ENCODE measurements around the gene C2orf49.

Gene C2orf49

DNA sequence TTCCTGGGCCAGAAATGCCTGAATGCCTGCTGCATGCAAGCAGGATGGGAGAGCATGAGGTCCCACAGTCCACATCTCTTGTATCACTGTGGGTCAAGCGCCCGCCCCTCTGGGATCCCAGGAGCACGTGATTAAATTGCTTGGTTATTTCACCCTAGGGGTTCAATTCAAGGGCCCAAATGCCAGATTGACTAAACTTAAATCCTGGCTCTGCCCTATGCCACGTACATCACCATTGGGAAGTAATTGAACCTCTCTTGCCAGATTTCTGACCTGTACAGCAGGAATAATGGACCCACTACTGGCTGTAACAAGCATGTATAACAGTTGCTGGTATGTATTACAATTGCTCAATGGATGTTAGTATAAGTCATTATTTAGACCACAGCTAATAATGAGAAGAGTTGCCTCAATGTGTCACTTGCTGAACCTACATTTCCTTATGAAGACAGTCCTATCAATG is 41.6 kb downstream of the C2orf49 start:
- TF ChIP-seq GATA3 (IDR thresholded peaks at IDR 0.05; ENCODE audit: low read depth, low read length) (no peak), GATA2 (IDR thresholded peaks at IDR 0.05; ENCODE audit: low read depth, low read length) (no peak)

DNA sequence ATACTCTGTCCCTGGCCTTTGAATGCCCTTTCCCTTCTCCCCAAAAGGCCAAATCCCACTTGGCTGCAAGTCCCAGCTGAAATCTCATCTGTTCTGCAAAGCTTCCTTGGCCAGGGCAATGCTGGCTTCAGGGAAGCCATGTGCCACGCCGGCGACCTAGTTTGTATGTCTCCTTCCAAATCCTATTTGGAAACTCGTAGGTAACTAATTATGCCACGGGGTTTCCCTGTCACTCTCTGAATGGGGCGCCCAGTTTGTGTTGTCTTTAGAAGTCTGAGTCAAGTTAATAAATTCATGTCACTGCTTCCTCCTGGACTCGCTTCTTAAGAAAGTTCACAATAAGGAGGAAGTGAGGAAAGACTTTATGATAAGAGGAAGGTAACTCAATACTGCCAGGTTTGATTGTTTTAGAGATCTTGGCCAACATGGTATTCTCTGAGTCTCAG is 42.4 kb downstream of the C2orf49 start:
- TF ChIP-seq GATA2 (IDR thresholded peaks at IDR 0.05; ENCODE audit: low read depth, low read length): no peak
- TF ChIP-seq GATA3 (IDR thresholded peaks at IDR 0.05; ENCODE audit: low read depth, low read length): no peak

DNA sequence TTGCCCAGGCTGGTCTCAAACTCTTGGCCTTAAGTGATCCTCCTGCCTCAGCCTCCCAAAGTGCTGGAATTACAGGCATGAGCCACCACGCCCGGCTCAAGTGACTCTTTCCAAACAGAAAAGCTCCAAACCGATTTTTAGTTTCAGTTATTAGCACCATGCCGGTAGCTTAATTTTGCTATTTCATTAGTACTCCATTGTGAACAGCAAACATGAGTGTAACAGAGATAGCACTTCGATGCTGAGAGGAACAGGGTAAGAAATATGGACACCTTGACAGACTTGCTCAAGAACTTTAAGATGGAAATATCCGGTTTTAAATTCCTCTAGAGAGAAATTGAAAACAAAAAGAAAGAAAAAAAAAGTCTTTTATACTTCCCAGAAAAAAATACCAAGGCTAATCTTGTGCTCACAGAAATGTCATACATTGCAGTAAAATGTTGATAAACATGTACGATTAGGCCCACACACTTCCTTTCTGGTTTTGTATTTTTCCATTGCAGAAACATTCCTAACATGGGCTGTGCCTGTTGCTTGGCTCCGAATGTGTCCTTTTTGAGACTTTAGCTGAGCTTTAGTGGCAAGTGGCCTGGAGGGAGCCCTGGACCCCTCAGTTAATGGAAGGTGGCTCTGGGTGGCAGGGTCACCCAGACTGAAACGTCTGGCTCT is 43.2 kb downstream of the C2orf49 start:
- TF ChIP-seq GATA2 (IDR thresholded peaks at IDR 0.05; ENCODE audit: low read depth, low read length): no peak
- no peak for TF ChIP-seq GATA3 (IDR thresholded peaks at IDR 0.05; ENCODE audit: low read depth, low read length)

DNA sequence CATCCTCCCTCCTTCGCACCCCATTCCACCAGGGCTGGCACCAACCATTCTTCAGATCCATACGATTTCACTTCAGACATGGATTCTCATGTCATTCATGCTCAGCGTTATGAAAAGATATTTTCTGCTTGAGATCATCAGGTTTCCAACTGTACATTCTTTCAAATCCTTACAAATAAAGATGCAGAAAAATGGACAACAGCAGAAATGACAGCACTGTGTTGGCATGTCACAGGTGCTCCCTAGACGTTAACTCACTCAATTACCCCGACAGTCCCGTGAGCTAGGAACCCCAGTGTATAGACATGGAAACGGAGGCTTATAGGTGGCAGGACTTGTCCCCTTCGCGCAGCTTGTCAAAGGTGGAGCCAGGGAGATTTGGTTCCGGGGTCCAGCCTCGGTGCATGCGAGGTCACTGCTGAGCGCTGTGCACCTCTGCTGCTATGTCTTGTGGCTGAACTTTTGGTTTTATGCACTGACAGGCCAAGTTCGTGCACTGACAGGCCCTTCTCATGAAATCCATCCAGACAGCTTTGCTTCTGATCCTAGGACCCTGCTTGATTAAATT is 43.8 kb downstream of the C2orf49 start:
- TF ChIP-seq GATA2 (IDR thresholded peaks at IDR 0.05; ENCODE audit: low read depth, low read length) (no peak), GATA3 (IDR thresholded peaks at IDR 0.05; ENCODE audit: low read depth, low read length) (no peak)

DNA sequence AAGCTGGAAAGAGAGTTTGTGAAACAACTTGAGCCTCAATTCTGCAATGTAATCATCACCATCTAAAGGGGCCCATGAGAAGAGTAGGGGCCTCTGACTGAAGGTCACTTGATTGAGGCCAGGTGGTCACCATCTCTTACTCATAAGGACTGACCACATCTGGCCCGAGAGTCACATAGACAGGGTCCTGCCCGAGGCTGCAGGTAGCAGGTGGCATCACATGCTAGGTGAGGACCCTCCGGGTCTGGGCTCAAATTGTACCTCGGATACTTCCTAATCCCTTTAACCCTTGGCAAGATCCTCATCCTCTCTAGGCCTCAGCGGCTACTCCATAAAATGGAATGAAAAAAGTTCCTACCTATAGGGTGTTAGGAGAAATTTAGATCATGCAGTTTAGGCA is 44.8 kb downstream of the C2orf49 start:
- TF ChIP-seq GATA3 (IDR thresholded peaks at IDR 0.05; ENCODE audit: low read depth, low read length) (no peak), GATA2 (IDR thresholded peaks at IDR 0.05; ENCODE audit: low read depth, low read length) (no peak)

DNA sequence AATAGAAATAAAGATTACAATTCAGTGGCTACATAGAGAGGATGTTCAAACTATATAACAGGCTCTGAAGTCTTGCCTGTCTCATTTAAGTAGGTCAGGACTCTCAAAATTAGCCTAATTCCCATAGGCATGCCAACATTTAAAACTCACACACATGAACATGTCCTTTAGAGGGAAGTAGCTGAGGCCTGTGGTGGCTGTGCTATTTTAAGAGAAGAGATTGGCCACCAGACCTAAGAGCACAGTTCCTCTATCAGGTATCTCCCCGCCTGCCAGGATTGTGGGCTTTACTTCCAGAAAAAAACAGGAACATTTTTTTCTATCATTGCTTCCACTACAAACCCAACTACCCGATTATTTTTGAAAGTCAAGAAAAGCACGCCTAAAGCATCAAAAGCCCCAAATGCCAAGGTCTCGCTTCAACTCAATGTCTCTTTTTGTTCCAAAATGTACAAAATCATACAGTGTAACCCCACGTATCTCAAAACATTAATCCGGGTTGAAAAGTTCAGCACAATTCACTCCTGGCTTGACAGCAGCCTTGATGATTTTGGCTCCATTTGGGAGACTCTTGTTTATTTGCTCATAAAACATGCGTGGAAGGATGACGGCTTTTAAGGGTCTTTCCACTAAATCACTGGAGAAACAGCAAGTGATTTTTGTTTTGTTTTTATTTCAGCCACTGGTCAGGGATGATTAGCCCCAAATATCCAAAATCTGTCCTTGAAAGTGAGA is 46.3 kb downstream of the C2orf49 start:
- TF ChIP-seq GATA2 (IDR thresholded peaks at IDR 0.05; ENCODE audit: low read depth, low read length): no peak
- TF ChIP-seq GATA3 (IDR thresholded peaks at IDR 0.05; ENCODE audit: low read depth, low read length): no peak

DNA sequence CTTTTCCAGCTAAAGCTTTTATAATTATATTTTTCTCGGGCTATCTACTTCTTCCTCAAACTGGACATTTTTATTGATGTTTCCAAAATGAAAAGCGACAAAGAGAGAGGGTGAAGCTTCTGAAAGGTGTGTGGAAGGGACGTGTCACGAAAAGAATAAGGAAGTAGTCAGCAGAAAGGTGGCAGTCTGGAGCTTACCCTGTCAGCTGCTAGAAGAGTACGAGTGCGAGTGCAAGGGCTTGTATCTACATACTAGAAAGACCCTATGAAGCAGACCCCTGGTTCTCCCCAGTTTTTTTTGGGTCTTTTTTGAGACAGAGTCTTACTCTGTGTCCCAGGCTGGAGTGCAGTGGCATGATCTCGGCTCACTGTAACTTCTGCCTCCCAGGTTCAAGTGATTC is 46.9 kb downstream of the C2orf49 start:
- TF ChIP-seq GATA2 (IDR thresholded peaks at IDR 0.05; ENCODE audit: low read depth, low read length) (no peak), GATA3 (IDR thresholded peaks at IDR 0.05; ENCODE audit: low read depth, low read length) (no peak)

DNA sequence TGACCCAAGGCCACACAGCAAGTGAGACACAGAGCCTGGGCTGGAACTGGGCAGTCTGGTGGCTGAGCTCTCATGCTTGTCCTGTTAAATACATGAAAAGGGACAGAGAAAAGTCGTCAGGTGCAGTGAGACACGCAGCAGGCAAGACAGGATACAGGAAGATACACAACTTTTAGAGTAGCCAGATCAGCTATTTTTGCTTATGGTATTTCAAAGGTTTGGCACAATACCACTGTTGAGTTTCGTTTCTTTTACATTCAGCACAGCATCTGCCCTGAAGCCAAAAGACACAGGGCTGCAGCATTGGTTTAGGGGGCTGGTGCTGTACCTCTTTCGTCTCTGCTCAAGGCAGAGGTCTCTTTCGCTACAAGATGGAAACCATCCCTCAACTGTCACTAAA is 47.5 kb downstream of the C2orf49 start:
- TF ChIP-seq GATA2 (IDR thresholded peaks at IDR 0.05; ENCODE audit: low read depth, low read length): no peak
- no peak for TF ChIP-seq GATA3 (IDR thresholded peaks at IDR 0.05; ENCODE audit: low read depth, low read length)

DNA sequence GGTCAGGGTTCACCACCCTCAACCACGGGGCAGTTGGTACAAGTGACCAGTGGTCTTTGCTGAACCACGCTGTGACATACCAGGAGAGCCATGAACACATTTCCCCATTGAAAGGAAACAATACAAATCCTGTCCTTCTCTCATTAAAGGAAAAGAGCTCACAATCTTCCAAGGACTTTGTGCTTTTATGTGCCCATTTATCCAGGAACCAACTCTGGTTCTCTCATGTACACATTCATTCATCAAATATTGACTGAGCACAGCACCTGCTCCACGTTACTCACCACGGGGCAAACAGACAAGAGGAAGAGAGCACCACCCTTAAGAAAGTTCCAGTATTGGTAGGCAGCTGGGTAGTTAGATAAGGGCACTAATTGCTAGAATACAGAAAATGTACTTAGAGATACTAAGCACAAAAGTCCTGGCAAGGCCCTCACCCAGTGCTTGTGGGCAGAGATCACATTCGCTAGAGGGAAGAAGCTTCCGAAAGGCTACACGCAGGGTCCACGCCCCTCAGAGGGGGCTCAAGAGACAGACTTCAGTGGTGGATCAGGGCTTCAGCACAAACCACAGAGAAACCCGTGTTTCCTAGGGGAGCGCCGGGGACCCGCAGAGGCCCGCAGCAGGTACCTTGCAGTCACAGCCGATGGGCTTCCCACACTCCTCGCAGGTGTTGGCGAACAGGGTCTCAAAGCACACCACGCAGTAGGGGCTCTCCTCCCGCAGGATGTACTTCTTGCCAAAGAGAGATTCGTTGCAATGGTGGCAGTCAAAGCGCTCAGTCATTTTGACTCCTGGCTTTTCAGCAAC is 48.6 kb downstream of the C2orf49 start:
- TF ChIP-seq GATA2 (IDR thresholded peaks at IDR 0.05; ENCODE audit: low read depth, low read length) (no peak), GATA3 (IDR thresholded peaks at IDR 0.05; ENCODE audit: low read depth, low read length) (no peak)

DNA sequence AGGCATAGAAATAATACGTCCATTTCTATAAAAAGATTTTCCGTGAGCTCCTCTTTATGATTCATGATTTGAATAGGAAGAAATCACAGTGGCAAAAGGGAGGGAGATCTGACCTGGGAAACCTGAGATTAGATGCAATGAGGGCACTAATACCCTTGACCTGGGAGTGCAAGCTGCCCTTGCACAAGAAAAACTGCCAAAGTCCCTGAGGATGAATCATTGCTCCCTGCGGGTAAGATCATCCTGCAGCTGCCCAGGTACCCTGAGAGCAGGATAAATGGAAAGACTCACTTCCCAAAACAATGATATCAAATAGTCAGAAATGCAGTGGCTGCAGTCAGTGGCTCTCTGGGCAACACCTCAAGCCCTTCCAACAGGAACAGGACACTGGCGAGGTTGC is 49.9 kb downstream of the C2orf49 start:
- TF ChIP-seq GATA3 (IDR thresholded peaks at IDR 0.05; ENCODE audit: low read depth, low read length): no peak
- no peak for TF ChIP-seq GATA2 (IDR thresholded peaks at IDR 0.05; ENCODE audit: low read depth, low read length)

DNA sequence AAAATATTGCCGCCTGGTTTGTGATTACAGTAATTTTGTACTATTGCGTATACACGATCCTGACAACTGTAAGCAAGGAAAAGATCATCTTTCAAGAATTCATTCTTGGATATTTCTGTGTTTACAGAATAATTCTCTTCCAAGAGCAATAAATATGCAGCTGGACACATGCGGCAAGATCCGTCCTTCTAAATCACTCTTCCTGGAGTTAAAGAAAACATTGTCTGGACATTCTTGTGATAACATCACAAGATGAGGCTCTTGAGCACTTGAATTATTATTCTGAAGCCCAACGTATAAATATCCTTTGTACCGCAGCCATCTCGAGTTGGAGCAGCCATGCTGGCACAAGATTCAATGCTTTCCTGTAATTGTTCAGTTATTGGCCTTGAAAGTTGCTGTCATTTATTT is 51.6 kb downstream of the C2orf49 start:
- no peak for TF ChIP-seq GATA2 (IDR thresholded peaks at IDR 0.05; ENCODE audit: low read depth, low read length)
- TF ChIP-seq GATA3 (IDR thresholded peaks at IDR 0.05; ENCODE audit: low read depth, low read length): no peak

DNA sequence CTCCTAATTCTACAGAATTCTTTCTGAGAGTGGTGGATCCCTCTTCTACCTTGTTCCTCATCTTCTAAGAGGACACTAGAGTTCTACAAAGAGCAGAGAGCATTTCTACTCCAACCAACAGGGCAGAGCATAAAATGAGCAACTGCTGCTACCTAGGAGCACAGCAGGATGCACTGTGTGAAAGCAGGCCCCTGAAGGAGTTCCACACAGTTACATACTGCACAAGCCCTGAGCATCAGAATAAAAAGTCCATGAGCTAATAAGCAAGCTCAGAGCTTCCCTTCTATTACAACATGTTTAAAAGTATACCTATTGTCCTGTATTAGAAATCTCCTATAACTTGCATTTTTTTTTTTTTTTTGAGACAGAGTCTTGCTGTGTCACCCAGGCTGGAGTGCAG is 53.1 kb downstream of the C2orf49 start:
- TF ChIP-seq GATA3 (IDR thresholded peaks at IDR 0.05; ENCODE audit: low read depth, low read length) (no peak), GATA2 (IDR thresholded peaks at IDR 0.05; ENCODE audit: low read depth, low read length) (no peak)

DNA sequence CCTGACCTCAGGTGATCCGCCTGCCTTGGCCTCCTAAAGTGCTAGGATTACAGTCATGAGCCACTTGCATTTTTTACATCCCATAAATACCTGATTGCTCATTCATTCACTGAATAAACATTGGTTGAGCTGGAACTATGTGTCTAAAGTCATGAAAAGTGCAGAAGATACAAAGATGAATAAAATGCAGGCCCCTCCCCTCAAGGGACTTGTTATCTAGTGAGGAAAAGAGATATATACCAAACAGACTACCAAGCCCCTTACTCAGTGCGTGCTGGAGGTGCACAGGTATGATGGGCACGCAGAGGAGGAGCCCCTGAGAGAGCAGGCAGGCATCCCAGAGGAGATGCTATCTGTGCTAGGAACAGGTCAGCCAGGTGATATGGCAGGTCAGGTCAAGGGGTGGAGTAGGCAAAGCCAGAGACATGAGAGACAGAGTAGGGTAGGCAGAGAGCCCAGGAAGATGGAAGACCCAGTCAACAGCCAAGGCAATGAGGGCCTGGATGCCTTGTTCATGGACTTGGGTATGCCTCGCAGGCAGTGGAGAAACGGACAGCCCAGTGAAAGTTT is 53.8 kb downstream of the C2orf49 start:
- TF ChIP-seq GATA2 (IDR thresholded peaks at IDR 0.05; ENCODE audit: low read depth, low read length) (no peak), GATA3 (IDR thresholded peaks at IDR 0.05; ENCODE audit: low read depth, low read length) (no peak)

Measured in SH-SY5Y (cell line).